ENCODE results near the gene DOCK2. TPM values are rescaled to one million over a fixed set of nuclear protein-coding genes. Genes with fewer than 3 reads are reported as not detected.

The DOCK2 gene
- total and polyA plus RNA-seq, 9 of the 15 experiments (the other 6 are each of a cell fraction or from before 2014, with no cell fraction given) = 4.5 to 42.6 (median 20.5) TPM

DNA sequence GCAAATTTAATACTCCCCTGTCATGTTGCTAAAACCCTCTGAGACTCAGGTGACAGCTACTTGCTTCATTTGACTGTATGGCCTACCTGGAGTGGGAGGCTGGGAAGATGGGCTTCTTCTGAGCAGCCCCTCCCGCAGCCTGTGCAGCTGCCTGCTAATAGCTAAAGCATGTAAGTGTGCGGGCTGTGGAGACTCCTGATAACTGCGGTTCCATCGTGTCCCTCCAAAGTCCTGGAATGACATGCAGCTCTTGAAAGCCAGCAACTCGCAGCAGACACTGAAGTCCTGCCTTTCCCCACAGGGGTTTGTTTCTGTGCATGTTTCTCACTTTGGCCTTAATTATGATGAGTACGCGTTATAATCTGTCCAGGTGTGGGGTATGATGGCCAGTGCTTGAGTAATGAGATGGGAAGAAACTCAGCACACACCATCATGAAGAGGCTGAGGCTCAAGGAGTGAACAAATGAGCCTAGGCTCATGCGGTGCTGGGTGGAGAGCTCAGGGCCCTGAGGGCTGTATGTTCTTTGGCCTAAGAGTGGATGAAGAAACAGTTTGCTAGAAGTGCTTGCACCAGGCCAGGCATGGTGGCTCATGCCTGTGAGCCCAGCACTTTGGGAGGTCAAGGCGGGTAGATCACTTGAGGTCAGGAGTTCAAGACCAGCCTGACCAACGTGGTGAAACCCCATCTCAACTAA, 119.1 kb downstream of the DOCK2 start:
- no peak for DNase-seq (ENCODE audit: extremely low read depth in 1 of 4, low spot score in 3 of 4)
- ATAC-seq = no peak
- intact Hi-C loops (cut with micrococcal nuclease) (no loop called here), in situ Hi-C loops (cut with MboI) (no loop called here)
- FAIRE-seq = peak; percentile 60
- no peak overlapping the region for H3K4me3 ChIP-seq
- no peak overlapping the region for H2AFZ ChIP-seq (ENCODE audit: low read depth, low read length)
- no TSS peak for BruUV-seq (replicated peaks)
- no peaks in the 10 kb centered on the region for H3K79me2 ChIP-seq (ENCODE audit: control insufficient read depth, insufficient read depth, low read length)
- no peak overlapping the region for H3K9ac ChIP-seq (ENCODE audit: insufficient read depth in 1 of 2, low read depth in 2 of 2, low read length in 2 of 2)
- H4K20me1 ChIP-seq (replicated peaks; ENCODE audit: control insufficient read depth, insufficient read depth, low read length) = no peaks in the 10 kb centered on the region
- ChIA-PET POLR2A (no interaction called here), CTCF (ENCODE audit: low intra/inter-chr PET ratio) (no interaction called here)
- WGBS (ENCODE audit: insufficient coverage, low coverage, missing lambda C conversion rate) = 65% methylated on average over 10 of the region's 10 CpGs
- H3K36me3 ChIP-seq (ENCODE audit: control insufficient read depth, insufficient read depth, low read length) = no peaks in the 10 kb centered on the region; the same call in 2 of the 3 replicates
- no peak overlapping the region for H3K4me2 ChIP-seq (ENCODE audit: insufficient read depth, low read length)
- H3K9me3 ChIP-seq (replicated peaks; ENCODE audit: control insufficient read depth, insufficient read depth, low read depth, low read length) = no peaks in the 10 kb centered on the region
- H3K27me3 ChIP-seq (ENCODE audit: control insufficient read depth in 2 of 2, insufficient read depth in 2 of 2, low read length in 2 of 2) = no peaks in the 10 kb centered on the region
- H3K9me1 ChIP-seq (ENCODE audit: control insufficient read depth, insufficient read depth, low read length) = no peaks in the 10 kb centered on the region
- no peak overlapping the region for H3K27ac ChIP-seq (ENCODE audit: extremely low read depth, low read depth, low read length)
- no peaks in the 10 kb centered on the region; a peak in 1 of 5 replicates for H3K4me1 ChIP-seq (replicated peaks in 1 of 2; ENCODE audit: control insufficient read depth in 2 of 2, insufficient read depth in 2 of 2, low read length in 2 of 2)
- TF ChIP-seq ZBTB7A (IDR thresholded peaks at IDR 0.05; ENCODE audit: borderline replicate concordance, control insufficient read depth, low read depth, low read length) = no peak
- TF ChIP-seq PML (IDR thresholded peaks at IDR 0.05; ENCODE audit: low read length) = no peak
- no peak for TF ChIP-seq GABPB1 (CRISPR knock-in tag; IDR thresholded peaks at IDR 0.05)
- no peak for TF ChIP-seq POLR2A (conservative IDR thresholded peaks at IDR 0.05)
- TF ChIP-seq ETV6 (IDR thresholded peaks at IDR 0.05; ENCODE audit: borderline replicate concordance in 1 of 2, low read depth in 2 of 2, low read length in 1 of 2) = no peak
- no peak for TF ChIP-seq ETV6 (CRISPR knock-in tag; IDR thresholded peaks at IDR 0.05; ENCODE audit: borderline replicate concordance)
- TF ChIP-seq, protein P1, sequence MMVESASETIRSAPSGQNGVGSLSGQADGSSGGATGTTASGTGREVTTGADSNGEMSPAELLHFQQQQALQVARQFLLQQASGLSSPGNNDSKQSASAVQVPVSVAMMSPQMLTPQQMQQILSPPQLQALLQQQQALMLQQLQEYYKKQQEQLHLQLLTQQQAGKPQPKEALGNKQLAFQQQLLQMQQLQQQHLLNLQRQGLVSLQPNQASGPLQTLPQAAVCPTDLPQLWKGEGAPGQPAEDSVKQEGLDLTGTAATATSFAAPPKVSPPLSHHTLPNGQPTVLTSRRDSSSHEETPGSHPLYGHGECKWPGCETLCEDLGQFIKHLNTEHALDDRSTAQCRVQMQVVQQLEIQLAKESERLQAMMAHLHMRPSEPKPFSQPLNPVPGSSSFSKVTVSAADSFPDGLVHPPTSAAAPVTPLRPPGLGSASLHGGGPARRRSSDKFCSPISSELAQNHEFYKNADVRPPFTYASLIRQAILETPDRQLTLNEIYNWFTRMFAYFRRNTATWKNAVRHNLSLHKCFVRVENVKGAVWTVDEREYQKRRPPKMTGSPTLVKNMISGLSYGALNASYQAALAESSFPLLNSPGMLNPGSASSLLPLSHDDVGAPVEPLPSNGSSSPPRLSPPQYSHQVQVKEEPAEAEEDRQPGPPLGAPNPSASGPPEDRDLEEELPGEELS (CRISPR knock-in tag; IDR thresholded peaks at IDR 0.05; ENCODE audit: borderline replicate concordance) = no peak
- no peak for TF ChIP-seq CCNT2 (IDR thresholded peaks at IDR 0.05; ENCODE audit: borderline replicate concordance, extremely low read depth, insufficient read length, low read depth, low read length)
- no peak for TF ChIP-seq HDAC1 (IDR thresholded peaks at IDR 0.05)
- TF ChIP-seq ZNF57 (CRISPR knock-in tag; IDR thresholded peaks at IDR 0.05) = no peak
- TF ChIP-seq BMI1 (IDR thresholded peaks at IDR 0.05; ENCODE audit: low read length) = no peak
- TF ChIP-seq, protein P2, sequence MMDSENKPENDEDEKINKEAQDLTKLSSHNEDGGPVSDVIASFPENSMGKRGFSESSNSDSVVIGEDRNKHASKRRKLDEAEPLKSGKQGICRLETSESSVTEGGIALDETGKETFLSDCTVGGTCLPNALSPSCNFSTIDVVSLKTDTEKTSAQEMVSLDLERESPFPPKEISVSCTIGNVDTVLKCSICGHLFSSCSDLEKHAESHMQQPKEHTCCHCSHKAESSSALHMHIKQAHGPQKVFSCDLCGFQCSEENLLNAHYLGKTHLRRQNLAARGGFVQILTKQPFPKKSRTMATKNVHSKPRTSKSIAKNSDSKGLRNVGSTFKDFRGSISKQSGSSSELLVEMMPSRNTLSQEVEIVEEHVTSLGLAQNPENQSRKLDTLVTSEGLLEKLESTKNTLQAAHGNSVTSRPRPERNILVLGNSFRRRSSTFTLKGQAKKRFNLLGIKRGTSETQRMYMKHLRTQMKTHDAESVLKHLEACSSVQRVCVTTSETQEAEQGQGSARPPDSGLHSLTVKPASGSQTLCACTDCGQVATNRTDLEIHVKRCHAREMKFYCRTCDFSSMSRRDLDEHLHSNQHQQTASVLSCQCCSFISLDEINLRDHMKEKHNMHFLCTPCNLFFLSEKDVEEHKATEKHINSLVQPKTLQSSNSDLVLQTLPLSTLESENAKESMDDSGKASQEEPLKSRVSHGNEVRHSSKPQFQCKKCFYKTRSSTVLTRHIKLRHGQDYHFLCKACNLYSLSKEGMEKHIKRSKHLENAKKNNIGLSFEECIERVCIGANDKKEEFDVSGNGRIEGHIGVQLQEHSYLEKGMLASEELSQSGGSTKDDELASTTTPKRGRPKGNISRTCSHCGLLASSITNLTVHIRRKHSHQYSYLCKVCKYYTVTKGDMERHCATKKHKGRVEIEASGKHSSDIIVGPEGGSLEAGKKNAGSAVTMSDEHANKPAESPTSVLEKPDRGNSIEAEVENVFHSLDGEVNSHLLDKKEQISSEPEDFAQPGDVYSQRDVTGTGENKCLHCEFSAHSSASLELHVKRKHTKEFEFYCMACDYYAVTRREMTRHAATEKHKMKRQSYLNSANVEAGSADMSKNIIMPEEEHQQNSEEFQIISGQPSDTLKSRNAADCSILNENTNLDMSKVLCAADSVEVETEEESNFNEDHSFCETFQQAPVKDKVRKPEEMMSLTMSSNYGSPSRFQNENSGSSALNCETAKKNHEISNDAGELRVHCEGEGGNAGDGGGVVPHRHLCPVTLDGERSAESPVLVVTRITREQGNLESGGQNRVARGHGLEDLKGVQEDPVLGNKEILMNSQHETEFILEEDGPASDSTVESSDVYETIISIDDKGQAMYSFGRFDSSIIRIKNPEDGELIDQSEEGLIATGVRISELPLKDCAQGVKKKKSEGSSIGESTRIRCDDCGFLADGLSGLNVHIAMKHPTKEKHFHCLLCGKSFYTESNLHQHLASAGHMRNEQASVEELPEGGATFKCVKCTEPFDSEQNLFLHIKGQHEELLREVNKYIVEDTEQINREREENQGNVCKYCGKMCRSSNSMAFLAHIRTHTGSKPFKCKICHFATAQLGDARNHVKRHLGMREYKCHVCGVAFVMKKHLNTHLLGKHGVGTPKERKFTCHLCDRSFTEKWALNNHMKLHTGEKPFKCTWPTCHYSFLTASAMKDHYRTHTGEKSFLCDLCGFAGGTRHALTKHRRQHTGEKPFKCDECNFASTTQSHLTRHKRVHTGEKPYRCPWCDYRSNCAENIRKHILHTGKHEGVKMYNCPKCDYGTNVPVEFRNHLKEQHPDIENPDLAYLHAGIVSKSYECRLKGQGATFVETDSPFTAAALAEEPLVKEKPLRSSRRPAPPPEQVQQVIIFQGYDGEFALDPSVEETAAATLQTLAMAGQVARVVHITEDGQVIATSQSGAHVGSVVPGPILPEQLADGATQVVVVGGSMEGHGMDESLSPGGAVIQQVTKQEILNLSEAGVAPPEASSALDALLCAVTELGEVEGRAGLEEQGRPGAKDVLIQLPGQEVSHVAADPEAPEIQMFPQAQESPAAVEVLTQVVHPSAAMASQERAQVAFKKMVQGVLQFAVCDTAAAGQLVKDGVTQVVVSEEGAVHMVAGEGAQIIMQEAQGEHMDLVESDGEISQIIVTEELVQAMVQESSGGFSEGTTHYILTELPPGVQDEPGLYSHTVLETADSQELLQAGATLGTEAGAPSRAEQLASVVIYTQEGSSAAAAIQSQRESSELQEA (IDR thresholded peaks at IDR 0.05; ENCODE audit: low read depth) = no peak
- no peak for TF ChIP-seq MTA3 (IDR thresholded peaks at IDR 0.05; ENCODE audit: borderline replicate concordance)

Data from K562 (cell line).